HG03135 (cell line): ENCODE data around the gene GPR17.

ENCODE experiments used
- ATAC-seq: cut with Tn5 transposase; IDR thresholded peaks from one replicate; pipeline ENCODE4 v1.9.1; 2021; ENCODE audit warnings: mild to moderate bottlenecking, moderate library complexity; ENCODE audit not compliant: unreplicated experiment

Gene GPR17

DNA sequence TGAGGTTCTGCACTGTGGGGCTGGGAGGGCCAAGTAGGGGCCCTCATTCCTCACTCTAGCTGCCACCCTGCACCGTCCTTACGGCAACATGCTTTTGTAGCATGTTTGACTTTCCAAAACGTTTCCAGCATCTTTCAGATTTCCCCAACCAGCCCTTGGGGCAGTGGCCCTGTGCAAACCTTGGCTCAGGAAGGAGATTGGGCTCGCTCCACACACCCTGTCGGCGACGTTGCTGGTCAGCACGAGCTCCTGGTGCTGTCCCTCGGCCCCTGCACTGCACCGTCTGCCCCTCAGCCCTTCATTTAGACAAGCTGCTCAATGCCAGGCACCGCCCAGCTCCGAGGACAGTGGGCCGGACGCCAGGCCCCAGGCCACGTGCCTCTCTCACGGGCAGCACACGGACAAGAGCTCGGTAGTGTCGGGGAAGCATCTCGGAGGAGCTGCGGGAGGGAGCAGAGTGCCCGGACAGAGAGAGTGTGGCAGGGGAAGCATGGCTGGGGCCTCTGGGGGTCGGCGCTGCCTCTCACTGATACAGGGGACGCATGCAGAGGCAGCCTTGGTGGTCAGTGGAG is 6.9 kb downstream of the GPR17 start:
- ATAC-seq: no peak

DNA sequence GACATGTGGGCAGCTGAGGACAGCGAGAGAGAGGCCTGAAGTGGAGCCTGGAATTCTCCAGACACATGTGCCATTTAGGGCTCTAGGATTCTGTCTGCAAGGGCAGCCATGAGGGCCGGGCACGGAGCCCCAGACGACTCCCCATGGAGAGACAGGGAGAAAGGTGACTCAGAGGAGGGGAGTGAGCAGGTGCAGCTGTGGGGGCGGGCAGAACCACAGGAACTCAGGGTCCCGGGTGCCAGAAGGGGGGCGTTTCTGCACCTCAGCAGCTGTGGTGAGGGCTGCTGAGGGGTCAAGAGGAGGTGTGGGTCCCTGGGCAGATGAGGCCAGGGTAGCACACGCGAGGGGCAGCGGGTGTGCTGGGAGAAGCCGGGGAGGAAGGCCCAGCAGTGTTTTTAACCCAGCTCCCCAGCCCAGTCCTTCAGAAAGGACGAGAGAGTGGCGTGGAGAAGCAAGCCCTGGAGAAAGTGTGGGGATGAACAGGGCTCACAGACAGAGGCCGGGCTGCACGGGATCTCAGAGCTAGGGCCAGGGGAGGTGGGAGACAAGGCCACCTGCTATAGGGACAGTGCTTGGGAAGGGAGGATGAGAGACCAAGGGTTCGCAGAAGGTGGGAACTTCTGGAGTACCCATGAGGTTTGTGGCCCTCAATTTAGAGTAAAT is 7.6 kb downstream of the GPR17 start:
- no peak for ATAC-seq

DNA sequence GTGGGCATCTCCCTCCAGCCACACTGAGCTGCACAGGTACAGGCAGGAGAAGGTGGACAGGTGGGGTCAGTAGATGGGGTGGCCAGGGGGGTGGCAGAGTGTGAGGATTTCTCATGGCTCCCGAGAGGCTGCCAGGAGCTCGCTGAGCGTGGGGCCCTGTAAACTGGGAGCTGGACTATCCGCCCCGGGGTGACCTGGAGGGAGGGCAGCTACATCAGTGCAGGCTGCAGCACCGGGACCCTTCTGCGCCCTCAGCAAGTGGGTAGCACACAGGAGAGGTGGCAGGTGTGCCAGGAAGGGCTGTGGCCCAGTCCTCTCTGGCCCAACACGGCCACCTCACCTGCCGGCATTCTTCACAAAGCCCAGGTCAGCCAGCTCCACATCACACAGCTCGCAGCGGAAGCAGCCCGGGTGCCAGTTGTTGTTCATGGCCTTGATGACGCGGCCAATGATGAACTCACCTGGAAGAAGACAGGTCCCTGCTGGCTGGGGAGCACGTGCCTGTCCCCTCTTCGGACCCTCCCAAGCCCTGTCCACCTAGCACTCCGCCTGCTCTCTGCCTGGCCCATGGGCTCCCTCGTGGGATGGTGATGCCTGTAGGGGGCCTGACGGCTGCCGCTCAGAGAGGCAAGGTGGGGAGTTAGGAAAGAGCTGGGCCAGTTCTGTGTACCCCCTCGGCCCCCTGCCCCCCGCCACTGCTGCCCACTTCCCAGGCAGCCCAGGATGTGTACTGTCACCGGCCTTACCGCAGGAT is 8.3 kb downstream of the GPR17 start:
- no peak for ATAC-seq

DNA sequence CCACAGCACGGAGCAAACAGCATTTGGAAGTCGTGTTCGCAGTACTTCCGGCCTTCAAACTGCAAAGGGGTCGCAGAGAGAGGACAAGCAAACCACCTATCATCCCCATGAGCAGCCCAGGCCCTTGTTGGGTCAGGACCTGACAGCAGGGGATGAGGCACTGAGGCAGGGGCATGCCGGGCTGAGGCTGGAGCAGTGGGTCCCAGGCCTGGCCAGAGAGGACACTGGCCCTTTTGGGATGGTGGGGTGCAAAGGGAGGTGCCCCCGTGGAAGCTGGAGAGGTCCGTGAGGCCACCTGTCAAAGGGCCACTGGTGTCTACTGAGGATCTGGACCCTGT is 8.9 kb downstream of the GPR17 start:
- ATAC-seq: no peak

DNA sequence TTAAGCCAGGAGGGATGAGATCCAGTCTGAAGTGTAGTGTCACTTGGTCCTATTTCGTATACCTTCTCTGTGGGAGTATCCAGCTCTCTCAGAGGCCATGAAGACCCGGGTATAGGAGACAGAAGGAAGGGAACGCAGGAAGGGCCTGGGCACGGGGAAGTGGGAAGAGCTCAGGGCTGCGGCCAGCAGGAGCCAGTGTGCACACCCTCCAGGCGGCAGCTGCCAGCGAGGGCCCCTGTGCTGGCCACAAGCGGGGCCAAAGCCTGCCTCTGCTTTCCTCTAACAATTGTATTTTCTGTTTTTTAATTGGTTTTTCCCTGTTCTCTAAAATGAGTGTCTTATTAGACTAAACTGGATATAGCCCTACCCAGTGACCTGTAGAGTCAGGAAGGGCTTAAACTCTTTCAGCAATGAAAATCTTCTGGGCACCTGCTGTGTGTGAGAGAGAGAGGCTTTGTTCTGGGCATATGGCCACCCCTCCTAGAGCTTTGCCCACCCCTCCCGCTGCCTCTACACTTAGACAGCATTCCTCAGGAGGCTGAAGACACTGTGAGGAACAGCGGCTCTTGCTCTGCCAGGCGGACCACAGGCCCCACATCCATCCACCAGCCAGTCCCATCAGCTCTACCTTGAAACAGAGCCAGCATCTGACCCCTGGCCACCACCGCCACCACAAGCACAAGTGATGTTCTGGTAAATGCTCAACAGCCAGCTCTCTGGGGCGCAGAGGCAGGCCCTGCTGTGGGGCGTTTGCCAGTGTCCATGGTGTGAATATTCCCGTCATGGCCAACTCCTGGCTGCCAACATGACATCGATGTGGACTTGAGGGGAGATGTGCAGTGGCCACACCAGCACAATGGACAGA is 9.5 kb downstream of the GPR17 start:
- no peak for ATAC-seq

DNA sequence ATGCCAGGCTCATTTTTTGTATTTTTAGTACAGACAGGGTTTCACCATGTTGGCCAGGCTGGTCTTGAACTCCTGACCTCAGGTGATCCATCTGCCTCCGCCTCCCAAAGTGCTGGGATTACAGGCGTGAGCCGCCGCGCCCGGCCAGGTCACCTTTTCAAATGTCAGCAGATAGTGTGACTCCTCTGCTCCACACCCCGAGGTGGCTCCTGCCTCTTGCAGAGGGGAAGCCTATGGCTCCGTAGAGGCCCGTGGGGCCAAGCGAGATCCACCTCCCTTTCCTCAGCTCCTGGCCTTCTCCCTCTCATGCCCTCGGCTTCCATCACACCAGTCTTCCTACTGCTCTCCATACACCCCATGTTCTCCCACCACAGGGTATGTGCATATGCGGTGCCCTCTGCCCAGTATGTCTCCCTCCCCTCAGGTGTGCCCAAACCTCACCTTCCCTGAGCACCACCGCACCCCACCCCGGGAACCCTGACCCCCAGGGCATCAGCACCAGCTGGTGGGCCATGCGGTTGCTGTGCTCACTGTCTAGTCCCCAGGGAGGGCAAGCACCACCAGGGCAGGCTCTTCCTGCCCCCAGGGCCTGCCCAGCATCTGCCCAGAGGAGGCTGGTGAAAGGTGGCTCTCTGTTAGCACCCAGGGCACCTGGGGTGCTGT is 10.7 kb downstream of the GPR17 start:
- ATAC-seq: no peak

DNA sequence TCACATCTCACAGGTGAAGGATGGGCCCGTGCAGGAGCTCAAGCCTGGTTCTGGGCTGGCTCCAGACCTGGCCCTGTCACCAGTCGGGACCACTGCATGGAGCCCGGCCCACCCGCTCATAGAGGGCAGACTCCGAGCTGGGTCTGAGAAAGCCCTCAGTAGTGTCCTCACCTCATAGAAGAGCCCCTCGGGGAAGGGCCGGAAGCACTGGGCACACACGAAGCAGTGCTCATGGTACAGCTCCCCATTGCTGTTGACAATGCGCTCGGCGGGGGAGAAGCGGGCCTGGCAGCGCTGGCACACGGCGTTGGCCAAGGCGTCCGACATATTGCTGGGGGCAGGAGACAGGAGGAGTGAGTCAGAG is 11.3 kb downstream of the GPR17 start:
- no peak for ATAC-seq

DNA sequence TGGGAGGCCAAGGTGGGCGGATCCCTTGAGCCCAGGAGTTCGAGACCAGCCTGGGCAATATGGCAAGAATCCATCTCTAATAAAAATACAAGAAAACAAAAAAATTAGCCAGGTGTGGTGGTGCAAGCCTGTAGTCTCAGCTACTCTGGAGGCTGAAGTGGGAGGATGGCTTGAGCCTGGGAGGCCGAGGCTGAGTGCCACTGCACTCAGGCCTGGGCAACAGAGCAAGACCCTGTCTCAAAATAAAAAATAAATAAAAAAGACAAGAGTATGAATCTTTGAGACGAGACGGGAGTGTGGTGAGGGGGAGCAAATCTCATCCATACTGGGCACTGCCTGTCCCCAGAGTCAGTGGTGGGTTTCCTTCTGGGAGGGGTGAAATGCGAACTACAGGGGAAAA is 12.2 kb downstream of the GPR17 start:
- no peak for ATAC-seq

DNA sequence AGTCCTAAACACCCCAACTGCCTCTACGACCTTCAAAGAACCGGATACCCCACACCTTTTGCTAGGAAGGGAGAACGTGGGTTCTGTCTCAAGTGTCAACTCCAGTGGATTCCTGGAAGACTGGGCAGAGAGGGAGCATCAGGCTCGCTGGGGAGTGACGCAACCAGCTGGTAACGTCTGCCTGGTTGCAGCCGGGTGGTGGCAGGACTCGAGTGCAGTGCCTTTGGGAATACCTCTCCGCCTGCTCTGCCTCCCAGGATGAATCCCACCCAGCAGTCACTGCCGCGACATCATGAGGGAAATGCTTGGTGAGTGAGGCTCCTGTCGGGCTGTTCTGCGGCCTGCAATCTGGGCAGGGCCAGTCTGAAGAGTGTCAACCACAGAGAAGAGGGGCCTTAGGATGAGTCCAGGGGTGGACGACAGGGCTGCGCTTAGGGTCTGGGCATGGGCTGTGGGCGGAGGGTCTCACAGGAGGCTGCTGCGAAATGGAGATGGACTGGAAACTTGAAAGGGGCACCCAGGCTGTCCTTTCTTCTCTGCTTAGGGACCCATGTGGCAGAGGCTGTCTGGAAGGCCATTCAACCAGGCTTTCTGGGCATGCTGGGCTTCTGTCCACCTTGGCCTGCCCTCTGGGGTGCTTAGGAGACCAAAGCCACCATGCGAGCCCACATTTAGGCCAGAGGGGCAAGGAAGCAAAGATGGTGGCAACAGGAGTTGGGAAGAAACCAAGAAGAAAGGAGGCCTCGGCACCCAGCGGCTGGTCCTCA is 12.9 kb downstream of the GPR17 start:
- no peak for ATAC-seq

DNA sequence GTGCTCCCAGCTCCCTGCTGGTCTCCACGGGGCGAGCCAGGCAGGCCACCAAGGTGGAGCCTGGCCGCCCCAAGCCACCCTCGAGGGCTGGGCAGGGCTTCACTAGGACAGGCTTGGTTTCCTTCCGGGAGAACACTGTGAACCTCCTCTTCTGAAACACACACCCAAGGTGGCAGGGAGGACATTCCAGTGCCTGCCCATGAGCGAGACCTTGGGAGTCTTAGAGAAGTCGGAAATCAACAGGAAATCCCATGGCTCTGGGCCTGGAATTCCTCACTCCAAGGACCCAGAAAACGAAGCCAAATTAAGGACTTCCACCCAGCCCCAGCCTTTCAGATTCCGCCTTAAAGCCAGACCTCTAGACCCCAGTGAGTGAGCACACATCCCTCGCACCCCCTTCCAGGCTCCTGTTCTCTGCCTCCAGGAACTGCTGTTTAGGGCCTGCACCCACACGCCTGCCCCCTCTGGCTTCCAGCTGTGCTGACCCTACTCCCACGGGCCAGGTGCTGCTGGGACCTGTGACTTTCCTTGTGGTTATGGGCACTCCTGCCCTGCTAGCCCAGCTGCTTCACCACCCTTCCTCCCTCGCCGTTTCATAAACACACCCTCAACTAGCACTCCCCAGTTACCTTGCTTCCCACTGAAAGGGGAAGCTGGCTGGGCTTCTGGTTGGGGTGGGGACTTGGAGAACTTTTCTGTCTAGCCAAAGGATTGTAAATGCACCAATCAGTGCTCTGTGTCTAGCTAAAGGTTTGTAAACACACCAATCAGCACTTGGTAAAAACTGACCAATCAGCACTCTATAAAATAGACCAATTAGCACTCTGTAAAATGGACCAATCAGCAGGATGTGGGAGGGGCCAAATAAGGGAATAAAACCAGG is 13.7 kb downstream of the GPR17 start:
- no peak for ATAC-seq

DNA sequence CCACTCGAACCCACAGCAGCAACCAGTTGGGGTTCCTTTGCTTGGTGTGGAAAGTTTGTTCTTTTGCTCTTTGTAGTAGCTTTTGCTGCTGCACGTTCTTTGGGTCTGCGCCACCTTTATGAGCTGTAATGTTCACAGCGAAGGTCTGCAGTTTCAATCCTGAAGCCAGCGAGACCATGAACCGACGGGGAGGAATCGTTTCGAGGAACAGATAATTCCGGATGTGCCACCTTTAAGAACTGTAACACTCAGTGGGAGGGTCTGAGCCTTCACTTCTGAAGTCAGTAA is 14.3 kb downstream of the GPR17 start:
- no peak for ATAC-seq

DNA sequence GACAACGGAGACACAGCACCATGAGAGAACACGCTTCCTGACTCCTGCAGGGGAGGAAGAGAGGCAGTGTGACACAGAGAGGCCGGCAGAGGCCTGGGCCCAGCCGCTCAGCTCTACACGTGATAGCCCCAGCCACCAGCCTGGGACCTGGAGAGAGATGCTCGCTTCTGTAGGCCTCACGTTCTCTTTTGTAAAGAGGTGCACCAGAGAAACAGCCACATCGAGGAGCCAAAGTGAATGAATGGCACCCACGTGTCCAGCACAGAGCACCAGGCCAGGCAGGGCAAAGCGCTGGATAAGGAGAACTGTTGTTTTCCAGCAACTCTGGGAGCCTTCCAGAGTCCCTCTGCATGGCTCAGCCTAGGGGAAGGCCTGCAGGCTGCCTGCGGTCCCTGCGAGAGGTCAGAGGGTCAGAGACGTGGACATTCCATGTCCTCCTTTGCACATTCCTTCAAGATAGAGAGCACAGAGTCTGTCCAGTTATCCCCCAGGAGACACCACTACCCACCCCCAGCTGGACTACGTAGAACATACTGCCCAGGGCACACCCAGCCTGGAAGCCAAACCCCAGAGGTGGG is 15.2 kb downstream of the GPR17 start:
- ATAC-seq: no peak

DNA sequence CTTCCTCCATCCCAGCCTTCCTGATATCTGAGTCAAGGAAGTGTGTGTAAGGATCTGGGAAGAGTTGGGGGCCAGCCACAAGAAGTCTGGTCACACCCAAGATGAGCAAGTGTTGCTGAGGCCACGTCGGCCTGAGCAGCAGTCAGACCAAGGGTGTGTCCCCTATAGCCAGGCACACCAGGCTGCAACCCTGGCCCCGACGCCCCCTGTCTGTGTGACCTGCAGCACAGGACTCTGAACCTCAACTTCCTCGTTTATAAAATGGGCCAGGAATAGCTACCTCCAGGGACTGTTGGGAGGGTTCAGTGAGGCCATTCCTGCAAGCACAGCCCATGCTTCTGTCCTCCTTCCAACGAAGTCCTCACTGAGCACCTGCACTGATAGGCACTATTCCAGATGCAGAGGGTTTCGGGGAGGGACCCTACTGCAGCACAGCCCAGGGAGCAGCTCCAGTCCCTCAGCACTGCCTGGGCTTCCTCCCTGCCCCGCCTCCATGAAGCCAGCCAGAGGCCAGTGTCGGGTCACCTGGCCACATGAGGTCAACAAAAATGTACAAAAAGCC is 16.1 kb downstream of the GPR17 start:
- no peak for ATAC-seq

DNA sequence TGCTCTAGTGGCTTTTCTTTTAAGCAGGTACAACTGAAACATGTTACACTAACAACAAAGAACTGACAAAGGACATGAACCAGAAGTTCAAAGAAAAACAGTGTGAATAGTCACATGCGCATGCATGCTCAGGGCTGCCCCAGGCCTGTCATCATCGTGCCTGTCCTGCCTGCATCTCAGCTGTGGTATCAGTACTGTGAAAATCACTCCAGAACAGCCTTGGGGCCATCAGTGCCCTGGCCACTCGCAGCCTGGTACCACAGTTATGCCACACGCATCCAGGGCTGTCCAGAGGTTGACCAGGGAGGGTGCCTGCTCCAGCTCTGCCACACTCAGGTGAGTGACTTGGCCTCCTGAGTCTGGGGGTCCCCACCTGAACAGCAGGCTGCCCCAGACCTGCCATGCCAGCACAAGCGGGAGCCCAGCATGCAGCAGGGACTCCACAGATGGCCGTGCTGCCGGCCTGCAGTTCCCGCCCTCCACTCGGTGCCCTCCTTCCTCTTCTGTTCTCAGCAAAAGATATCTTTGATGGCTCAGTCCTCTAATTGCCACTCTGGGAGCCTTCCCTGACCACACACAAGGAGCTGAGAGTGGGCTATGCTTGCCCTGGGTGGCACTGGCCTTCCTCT is 17.1 kb downstream of the GPR17 start:
- ATAC-seq: no peak

DNA sequence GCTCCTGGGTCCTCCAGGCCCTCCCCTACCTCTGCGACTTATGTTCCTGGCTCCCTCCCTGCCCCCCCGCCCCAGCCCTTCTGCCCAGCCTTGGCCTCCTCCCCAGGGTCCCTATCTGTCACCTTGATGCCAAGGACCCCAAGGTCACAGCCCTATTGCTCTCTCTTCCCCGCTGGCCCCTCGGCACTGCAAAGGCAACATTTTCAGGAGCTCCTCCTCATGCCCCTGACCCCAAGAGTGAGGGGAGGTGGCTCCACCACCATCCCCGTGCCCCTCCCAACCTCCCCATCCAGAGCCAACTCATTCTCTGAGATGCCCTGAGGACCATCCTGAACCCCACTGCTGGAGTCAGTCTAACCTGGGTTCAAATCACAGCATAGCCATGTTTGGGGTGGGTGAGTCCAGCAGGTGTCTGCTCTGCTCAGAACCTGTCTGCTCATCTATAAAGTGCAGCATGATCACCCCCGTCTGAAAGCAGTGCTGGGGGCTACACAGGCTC is 17.7 kb downstream of the GPR17 start:
- no peak for ATAC-seq

DNA sequence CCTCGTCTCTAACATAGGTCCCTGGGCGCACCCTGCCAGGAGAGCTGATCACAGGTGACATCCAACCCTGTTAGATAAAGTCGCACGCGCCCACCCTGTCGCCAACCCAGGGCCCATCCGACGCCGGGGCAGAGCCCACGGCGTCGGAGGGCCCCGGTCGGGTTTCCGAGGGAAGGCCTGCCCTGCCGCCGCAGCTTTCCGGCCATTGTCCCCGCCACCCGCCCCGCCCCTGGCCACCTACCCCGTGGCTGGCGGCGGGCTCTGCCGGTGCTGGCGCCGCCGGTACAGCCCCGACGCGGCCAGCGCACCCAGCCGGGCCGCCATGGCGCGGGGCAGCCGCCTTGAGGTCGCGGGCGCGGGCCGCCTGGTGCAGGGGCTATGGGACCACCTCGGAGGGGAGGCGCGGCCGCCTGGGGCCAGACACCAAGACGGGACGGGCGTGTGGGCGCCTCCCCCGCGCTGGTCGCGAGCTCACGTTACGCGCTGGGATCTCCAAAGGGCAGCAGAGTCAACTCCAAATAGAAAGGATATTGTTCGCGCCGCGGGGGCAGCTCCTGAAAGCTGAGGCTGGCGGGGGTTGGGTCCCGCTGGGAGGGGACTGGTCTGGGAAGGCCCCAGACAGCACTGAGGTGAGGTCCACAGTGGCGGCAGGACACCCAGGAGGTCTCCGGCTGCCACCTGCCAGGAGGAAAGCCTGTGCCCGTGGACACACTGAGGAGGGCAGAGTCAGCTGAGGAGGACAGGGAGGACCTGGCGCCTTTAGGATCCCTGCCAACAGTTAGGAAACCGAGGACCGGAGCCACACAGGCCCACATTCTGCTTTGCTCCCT is 18.3 kb downstream of the GPR17 start:
- ATAC-seq: no peak

DNA sequence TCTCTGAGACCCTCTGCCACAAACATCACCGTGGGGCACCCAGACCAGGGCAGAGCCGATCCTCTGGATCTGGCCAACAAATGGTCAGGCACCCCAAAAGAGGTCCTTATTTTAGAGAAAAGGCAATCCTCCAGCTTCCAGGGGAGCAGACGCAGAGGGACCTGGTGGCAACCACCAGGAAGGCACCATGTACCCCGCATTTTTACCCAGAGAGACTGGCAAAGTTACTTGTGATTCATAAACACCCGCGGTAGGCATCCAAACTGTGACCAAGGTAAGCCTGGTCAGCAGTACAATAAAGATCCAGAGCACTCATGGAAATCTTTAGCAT is 18.9 kb downstream of the GPR17 start:
- ATAC-seq: no peak
